Ovary (tissue), 3 donors: ENCODE results near the gene NOTO.

Experiments used
- CTCF ChIP-seq, 3 donors: fragments of 450-650 bp in 2 of 3; fragments of 200-600 bp in 1 of 3; IDR thresholded peaks; one replicate each; pipeline versions ENCODE4 v1.5.1 to v1.8.0; 2016 to 2022; ENCODE audit warnings: antibody characterized with exemption in 3 of 3, mild to moderate bottlenecking in 1 of 3
- EP300 ChIP-seq: sonication (generic); formaldehyde crosslinking; IDR thresholded peaks from one replicate; pipeline ENCODE4 v1.6.1; 2017; ENCODE audit warnings: antibody characterized with exemption
- donor health status: DM: no; HTN: no; CAD: no.

DNA sequence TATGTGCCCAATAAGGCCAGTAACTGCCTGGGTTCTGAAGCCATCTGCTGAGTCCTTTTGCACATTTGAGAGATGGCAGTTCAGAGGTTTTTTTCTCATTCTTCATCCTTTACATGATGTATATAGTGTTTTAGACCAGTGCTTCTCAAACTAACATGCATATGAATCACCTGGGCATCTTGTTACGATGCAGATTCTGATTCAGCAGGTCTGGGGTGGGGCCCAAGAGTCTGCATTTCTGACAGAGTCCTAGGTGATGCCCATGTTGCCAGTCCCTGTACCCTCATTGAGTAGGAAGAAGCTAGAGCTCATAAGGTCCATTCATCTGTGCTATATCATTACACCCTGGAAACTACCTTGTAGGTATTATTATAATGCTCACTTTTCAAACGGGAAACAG lies 15.5 kb downstream of the NOTO start:
- TF ChIP-seq CTCF (IDR thresholded peaks at IDR 0.05) (no peak), EP300 (no peak)
